Measurements from ENCODE around the gene JAKMIP3.

The JAKMIP3 gene

DNA sequence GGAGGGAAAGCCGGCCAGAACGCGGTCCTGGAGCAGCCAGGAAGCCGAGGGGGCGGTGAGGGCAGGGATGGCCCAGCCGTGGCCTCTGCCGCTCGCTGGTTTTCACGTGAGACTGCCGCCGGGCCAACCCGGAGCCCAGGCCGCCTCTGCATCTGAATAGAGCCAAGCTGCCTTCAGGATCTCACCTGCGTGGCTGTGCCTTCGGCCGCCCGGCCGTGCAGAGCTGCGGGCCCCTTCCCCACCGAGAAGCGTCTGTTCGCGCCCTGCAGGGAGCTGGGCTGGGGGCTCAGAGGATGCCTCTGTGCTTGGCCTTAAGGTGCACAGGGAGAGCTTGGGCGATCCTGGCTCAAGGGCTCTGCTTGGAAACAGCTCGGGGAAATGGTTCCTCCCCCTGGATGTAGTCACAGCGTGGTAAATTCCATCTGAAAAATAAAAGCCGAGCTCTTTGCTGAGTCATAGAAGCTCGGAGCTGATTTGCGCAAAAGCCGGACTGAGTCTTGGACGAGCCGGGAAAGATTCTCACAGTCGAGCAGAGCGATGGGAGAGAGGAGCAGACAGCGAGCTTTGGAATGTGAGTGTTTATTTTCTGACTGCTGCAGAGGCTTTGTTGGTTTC, at the start of gene JAKMIP3:
JAKMIP3 (plus strand) TSS at position 456 of the 615 bp plus-strand sequence. CDS start 38,863 bp downstream, outside the sequence.
- no peak for DNase-seq (ENCODE audit: low read depth in 2 of 2)

DNA sequence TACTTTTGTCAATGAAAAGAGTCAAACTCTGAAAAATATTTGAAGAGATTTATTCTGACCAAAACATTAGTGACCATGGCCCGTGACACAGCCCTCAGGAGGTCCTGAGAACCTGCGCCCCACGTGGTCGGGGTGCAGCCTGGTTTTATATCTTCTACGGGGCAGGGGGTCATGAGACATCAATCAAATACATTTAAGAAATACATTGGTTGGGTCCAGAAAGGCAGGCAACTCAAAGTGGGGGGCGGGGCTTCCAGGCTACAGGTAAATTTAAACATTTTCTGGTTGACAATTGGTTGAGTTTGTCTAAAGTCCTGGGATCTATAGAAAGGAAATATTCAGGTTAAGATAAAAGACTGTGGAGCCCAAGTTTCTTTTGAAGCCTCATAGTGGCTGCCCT, 49.2 kb upstream of the JAKMIP3 start:
- DNase-seq (ENCODE audit: low read depth in 2 of 2): no peak

DNA sequence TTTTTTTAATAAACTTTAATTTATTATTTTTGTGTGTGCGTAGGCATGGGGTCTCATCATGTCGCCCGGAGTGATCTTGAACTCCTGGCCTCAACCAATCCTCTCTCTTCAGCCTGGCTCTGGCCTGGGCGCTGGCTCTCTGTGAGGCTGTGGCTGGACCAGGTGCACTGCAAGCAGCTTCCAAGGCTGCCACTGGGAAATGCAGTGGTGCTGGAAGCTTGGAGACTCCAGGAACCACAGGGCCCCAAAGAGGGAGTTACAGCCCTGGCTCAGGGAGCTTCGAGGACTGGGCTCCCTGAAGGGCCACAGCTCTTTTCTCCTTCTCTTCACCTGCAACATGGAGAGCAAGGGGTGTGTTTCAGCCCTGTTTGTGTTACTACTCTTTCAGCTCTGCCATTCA, 47.3 kb upstream of the JAKMIP3 start:
- no peak for DNase-seq (ENCODE audit: low read depth in 2 of 2)

DNA sequence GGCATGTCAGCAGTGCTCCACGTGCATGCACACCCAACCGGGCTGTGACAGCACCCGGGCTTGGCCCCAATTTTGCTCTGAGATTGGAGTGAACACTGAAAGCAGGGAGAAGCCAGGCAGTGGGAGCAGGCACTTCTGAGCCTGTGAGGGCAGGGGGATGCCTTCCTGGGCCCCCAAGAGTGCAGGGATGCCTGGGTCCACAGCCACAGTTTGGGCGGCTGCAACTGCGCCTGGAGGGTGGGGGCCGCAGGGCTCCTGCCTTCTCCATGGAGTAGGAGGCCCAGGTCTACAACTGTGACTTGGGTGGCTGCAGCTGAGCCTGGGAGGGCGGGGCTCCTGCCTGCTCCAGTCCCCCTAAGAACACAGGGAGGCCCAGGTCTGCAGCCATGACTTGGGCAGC, 46.4 kb upstream of the JAKMIP3 start:
- no peak for DNase-seq (ENCODE audit: low read depth in 2 of 2)

DNA sequence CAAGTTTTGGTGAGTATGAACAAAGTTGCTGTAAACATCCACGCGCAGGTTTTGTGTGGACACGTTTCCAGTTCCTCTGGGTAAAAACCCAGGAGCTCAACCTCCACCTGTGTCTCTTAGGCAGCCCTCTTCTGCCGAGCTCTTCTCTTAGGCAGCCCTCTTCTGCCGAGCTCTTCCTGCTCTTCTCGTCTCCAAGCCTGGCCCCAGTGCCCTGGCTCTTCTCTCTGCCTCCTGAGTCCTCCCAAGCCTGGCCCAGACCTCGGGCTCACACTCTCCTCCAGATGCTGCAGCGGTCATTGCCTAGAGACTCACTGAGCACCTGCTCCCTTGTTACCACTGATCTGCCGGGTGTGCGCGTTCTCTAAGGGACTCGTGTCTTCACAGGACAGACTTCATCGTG, 45.3 kb upstream of the JAKMIP3 start:
- DNase-seq (ENCODE audit: low read depth in 2 of 2): no peak

DNA sequence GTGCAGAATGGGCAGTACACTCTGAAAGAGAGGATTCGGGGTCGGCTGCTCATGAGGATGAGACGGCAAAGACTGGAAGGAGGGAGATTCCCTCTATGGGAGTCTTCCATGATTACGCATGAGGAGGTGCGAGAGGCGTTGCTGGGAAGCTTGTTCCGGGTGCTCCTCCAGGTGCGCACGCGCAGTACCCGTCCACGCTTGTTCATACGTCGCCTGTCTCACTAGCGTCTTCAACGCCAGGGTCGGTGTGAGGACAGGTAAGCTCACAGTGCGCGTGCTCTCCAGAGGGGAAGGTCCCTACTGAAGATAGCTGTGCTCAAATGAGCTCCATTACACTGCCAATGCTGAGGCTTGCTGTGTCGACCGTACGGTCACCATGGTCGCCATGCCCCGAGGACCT, 44.7 kb upstream of the JAKMIP3 start:
- DNase-seq (ENCODE audit: low read depth in 2 of 2): no peak

DNA sequence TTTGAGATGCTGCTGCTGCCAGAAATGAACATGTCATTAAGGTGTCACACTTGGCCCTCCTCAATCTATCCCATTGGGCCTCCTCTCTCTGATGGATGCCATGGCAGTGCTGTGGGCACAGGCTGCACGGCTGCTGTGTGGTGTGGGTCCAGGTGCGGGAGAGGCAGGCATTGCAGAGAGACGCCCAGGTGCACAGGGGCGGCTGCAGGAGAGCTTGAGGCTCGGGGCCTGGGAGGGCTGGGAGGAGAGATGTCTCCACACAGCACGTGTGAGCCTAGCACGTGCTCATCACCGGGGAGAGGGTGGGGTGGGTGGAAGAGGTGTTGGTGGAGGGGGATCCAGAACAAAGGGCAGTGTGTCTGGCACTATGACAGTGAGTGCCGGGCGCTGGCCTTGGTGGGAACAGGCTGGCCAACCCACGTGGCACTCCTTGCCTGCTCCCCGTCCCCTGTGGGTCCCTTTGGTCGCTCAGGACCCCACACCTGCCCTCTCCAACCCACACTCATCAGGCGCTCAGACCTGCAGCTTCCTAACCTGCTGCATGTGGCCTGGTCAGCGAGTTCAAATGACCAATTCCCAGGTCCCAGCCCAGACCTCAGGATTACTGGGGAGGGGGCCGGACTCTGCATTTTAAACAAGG, 44.1 kb upstream of the JAKMIP3 start:
- no peak for DNase-seq (ENCODE audit: low read depth in 2 of 2)

DNA sequence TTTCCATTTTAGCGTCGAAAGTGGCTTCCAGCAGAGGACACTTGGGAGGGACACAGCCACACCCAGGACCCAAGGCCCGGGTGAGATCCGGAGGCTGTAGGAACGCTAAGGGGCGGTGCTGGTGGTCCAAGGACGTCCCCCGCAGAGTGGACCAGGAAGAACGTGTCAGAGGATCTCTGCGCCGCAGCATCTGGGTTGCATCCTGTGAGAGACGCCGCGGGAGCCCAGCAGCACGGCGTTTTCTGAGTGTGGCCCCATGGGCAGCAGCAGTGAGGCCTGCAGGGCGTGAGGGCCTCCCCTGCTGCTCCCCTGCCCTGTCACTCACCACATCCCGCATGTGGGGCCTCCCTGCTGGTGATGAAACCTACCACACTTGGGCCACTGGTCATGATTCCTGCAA, 43.5 kb upstream of the JAKMIP3 start:
- no peak for DNase-seq (ENCODE audit: low read depth in 2 of 2)

DNA sequence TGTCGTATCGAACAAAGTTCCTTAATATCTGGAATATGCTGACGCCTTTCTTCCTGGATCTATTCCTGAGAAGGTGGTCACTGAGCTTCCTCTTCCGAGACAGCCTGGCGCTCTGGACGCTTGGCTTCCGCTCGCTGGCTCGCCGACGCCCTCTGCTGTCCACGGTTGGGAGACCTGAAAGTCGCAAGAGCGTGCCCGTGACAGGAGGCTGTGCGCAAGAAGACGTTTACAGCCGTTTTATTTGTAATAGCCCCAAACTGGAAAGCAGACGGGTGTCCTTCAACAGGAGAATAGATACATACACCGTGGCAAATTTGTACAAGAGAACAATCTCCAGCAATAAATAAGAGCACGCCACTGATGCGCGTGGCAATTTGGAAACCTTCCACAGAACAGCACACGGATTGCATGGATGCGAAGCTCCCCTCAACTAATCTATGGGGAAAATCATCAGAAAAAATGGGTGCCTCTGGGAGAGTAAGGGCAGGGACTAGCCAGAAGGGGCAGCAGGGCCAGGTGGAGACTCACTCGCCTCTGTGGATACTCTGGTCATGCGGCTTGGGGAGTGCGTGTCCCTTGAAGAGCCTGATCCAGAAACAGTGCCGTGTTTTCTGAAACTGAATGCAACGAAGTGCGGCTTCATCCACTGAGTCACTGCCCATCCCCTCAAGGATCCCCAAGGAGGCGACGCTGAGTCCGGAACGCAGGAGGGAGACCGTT, 42.5 kb upstream of the JAKMIP3 start:
- DNase-seq (ENCODE audit: low read depth in 2 of 2): peak; percentile 75 to 80

DNA sequence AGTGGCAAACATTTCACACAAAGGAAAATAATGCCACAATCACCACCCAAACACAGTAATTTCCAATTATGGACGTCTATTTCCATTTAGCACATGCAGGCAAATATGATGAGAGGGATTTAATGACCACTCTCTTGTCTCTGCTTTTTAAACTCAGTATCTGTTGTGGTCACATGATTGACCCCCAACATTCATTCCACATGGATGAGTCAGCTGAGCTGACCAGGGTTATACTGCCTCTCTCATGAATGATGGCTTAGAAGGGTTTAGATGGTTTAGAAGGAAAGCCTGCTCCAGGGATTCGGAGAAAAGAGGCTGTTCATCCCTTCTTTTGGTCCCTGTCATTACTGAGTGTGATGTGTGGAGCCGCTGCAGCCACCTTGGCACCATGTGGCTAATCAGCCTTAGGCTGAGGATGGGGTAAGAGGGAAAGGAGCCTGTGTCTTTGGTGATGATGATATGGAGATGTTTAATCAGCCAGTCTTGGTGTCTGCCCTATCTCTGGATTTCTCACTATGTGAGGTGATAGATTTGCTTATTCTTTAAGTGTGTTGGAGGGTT, 38.2 kb upstream of the JAKMIP3 start:
- DNase-seq (ENCODE audit: low read depth in 2 of 2): no peak

DNA sequence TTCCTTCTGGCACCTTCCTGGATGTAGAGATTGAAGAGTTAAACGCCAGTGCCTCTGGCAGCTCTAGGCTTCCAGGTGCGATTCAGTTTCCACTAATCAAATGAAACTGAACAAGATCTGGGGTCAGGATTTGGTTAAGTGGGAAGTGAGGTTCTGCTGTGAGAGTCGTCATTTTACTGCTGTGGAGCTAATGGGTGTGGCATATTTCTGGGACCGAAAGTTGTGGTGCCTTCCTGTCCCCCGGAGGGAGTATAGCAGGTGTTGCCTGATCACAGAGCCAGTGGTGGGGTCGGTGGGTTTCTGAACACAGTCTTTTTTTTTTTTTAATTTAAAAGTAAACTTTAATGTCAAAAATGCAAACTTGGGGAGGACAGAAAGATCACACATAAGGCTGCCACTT, 37.0 kb upstream of the JAKMIP3 start:
- no peak for DNase-seq (ENCODE audit: low read depth in 2 of 2)

DNA sequence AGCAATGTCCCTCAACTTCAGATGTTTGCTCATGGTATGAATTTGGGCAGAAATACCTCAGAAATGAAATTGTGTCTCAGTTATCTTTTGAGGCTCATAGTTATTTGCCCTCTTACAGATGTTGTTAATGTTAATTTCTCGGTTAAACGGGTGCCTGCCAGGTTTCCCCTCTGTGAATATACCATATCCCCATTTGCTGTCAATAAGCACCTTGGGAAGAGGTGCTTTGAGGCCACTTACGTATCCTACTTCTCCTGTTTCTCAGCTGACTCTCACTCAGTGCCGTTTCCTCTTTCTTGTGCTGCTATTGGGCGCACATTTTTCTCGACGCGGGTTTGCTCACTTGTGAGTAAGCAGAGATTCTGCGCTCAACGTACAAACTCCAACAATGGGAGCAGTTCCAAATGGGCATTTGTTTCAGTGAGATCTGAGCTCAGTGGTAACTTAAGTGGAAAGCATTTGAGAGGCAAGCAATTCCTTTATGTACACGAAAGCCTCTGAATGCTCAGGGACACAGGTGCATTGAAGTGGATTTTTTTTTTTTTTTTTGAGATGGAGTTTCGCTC, 34.8 kb upstream of the JAKMIP3 start:
- DNase-seq (ENCODE audit: low read depth in 2 of 2): no peak

DNA sequence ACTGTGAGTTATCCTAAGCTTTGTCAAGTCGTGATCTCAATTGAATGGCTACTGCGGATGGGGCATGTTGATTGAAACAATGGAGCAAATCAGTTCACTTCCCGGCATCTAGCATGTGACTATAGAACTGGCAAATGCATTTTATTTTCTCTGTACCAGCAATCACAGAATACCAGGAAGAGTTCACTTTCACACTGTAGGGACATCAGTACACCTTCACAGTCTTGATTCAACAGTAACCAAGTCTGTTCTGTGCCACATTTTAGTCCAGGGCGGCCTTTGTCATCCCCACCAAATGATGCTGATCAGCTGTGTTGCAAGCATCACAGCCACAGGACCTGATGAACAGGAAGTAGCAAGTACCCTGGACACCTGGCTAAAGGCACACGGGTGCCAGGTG, 32.1 kb upstream of the JAKMIP3 start:
- no peak for DNase-seq (ENCODE audit: low read depth in 2 of 2)

DNA sequence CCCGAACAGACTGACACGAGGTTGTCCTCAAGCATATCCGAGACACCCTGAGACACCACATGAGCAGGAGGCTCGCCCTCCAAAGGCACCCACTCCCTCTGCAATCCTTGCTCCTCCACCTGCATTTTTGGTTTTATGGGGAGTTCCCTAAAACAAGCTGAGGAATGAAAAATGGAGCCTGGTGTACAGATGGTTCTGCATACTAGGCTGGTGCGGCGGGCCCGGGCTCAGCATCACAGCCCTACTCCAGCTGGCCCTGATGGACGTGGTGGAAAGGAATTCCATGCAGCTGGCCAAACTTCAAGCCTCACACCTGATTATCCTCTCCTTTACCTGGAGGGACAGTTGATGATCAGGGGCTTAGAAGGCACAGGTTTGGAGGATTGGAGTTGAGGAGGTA, 30.3 kb upstream of the JAKMIP3 start:
- DNase-seq (ENCODE audit: low read depth in 2 of 2): no peak

DNA sequence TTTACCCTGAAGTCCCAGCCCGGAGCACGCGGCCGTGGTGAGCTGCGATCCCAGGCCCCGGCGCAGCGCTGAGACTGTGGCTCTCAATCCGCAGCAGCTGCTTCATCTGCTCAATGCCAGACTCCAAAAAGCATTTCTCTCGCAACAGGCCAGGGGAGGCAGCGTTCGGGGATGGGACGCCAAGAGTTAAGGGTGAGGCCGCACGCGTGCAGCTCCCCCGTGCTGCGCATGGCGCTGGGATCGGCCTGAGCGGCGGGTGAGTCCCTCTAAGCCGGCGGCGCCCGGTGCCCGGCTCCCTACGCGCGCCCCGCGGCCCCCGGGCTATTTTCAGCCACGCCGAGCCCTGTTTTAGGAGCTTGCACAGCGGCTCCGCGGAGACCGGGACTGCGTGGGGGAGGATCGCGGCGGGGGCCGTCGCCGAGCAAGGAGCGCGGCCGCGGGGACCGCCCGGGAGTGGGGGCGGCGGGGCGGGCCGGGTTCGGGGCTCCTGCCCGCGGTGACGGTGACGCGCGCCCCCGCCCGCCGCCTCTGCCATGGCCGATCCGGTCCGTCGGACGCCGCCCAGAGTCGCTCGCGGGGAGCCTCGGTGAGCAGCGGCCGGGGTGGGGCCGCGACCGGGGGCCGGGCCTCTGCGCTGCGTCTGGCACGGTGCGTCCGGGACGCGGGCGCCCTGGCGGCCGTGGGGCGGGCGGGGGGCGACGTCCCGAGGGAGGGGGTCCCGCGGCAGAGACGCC, 29.4 kb upstream of the JAKMIP3 start:
- DNase-seq (ENCODE audit: low read depth in 2 of 2): no peak

DNA sequence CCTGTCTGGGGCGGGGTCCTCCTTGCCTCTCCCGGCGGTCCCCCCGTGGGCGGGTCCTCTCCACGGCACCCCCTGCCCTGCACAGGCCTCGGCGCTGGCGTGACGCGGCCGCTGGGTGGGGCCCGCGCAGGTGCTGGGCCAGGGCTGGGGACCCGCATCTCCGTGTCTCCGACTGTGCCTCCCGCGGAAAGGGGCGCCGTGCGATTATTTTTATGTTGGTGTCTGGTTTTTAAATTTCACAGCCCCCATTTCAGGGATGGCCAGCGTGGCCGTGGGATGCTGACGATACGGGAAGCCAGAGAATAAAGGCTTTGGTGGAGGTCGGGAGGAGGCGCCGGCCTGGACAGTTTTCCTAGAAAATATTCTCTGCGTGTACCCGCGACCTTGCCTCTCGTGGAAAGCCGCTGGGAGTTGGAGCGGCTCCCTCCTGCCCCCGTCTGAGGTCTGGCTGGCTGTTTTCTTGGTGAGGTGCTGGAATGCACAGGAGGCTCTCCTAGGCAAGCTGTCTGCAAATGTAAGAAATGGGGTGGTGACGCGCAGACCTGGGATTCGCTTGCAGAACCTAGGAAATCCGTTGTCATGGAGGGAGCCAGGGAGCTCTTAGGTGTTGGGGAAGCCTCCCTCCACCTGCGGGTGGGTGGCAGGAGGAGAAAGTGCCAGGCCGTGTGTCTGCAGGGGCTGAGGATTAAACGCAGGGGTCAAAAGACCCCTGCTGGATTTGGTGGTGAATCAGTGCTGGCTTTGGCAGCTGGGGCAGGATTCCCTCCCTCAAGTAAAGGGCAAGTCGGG, 28.7 kb upstream of the JAKMIP3 start:
- no peak for DNase-seq (ENCODE audit: low read depth in 2 of 2)

DNA sequence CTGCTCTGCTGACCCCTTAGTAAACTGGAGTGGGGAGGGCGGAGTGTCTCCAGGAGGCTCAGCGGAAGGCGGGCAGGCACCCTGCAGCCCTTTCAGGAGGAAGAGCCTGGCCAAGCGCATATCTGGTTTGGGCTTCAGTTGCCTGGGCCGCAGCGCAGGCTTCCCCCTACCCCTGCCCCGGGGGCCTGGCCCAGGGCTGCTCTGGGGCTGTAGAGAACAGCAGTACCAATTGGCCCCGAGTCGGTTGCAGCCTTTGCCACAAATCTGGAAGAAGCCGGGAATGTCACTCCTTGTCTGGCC, 28.1 kb upstream of the JAKMIP3 start:
- DNase-seq (ENCODE audit: low read depth in 2 of 2): no peak

DNA sequence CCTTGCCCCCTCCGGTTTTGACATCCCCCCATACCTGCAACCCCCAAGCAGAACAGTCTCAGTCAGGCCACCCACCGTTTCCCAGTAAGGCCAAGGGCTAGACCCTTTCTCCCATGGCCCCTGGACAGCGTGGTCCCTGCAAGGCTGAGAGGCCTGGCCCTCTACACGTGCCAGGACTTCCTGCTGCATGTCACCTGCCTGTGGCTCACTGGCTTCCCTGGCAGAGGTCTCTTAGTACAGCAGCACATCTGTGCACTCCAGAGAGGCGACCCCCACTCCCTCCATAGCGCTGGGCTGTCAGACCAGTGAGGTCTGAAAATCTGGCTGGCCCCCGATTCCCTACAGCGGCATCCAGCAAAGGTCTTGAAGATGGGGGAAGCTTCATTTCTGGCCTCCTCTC, 26.4 kb upstream of the JAKMIP3 start:
- DNase-seq (ENCODE audit: low read depth in 2 of 2): no peak

DNA sequence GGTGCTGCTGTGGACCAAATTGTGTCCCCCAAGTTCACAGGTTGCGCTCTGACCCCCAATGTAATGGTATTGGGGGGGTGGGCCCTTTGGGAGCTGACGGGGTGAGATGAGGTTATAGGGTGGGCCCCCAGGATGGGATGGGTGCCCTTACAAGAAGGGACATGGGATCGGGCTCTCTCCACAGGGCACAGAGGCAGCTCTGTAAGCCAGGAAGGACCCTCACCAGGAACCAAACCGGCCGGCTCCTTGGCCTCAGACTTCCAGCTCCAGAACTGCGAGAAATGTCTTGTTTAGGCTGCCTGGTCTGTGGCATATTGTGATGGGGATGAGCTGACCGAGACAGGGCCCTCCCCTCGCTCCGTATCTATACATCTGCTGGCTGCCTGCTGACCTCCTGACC, 25.7 kb upstream of the JAKMIP3 start:
- DNase-seq (ENCODE audit: low read depth in 2 of 2): no peak

DNA sequence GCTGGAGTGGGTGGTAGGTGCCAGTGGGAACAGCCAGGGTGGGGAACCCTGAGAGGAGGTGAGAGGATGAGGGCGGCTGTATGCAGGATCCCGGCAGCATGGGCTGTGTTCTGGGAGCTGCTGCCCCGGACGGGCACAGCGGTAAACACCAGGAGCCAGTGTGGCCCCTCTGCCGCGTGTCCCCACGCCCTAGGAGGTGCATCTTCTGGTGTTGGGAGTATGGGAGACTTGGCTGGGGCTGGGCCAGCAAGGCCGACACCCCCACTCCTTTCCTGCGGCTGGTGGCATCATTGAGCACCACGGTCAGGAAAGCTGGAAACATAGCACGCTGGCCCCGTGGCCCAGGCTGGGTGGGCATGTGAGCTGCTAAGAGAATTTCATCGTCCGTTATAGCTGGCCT, 24.4 kb upstream of the JAKMIP3 start:
- DNase-seq (ENCODE audit: low read depth in 2 of 2): no peak
